NB4 (cell line): ENCODE measurements around the gene MICAL2.

Experiments
- POLR2A ChIP-seq: IDR thresholded peaks from 2 replicates; pipeline ENCODE4 v1.6.1; 2011; ENCODE audit warnings: mild to moderate bottlenecking; ENCODE audit not compliant: insufficient read length; ENCODE audit errors: extremely low read depth
- TF ChIP-seq, protein P1 (sequence below): IDR thresholded peaks from one replicate; pipeline ENCODE4 v1.5.1; 2012; ENCODE audit warnings: low read depth, low read length
- TF ChIP-seq, protein P2 (sequence below): IDR thresholded peaks from 2 replicates; pipeline ENCODE4 v1.6.1; 2011; ENCODE audit warnings: low read depth, low read length

DNA sequence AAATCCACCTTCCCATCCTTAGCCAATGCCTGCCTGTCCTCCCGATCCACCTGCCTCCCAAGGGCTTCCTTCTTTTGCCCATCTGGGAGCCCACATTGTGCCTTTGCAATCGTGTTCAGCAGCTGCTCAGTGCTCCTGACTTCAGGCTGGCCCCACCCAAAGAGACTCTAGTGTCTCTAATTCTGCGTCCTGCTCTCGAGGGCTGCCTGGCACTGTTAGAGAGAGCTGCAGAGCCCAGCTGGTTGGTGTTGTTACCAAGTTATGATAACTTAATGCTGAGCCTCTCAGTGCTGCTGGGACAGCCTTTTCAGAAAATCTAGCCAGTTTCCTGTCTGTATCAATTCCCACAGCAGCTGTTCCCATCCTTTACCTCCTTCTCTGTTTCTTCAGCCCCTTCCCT lies 69.1 kb downstream of the MICAL2 start:
- TF ChIP-seq, protein P1, sequence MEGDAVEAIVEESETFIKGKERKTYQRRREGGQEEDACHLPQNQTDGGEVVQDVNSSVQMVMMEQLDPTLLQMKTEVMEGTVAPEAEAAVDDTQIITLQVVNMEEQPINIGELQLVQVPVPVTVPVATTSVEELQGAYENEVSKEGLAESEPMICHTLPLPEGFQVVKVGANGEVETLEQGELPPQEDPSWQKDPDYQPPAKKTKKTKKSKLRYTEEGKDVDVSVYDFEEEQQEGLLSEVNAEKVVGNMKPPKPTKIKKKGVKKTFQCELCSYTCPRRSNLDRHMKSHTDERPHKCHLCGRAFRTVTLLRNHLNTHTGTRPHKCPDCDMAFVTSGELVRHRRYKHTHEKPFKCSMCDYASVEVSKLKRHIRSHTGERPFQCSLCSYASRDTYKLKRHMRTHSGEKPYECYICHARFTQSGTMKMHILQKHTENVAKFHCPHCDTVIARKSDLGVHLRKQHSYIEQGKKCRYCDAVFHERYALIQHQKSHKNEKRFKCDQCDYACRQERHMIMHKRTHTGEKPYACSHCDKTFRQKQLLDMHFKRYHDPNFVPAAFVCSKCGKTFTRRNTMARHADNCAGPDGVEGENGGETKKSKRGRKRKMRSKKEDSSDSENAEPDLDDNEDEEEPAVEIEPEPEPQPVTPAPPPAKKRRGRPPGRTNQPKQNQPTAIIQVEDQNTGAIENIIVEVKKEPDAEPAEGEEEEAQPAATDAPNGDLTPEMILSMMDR = no peak
- TF ChIP-seq POLR2A = no peak
- TF ChIP-seq, protein P2, sequence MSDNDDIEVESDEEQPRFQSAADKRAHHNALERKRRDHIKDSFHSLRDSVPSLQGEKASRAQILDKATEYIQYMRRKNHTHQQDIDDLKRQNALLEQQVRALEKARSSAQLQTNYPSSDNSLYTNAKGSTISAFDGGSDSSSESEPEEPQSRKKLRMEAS = no peak
